NOMO-1 treated with DMSO at 0.1 percent for 48 hours (cell line): ENCODE results near the gene FSTL5.
A peak's percentile ranks its signal among the peaks of the same experiment; 100 is the strongest.
"Not testable (repeated sequence)": the region's sequence is repeated elsewhere in the genome, so short reads cannot be mapped to it uniquely, and the experiment has no call there.

Source experiments
- DNase-seq: peaks from one replicate; lab custom pipeline; 2025; ENCODE audit not compliant: unreplicated experiment; lab: John Stamatoyannopoulos, UW

Gene FSTL5

GRCh38 chr4:162163892-162164759, at the start of gene FSTL5:
TSS of gene FSTL5 (minus strand) at chr4:162164000. CDS start at chr4:162111396, 52,604 bp downstream.
- DNase-seq = peak; percentile 38

GRCh38 chr4:162209706-162210105, 45.9 kb upstream of the FSTL5 start:
- no peak for DNase-seq

- not testable (repeated sequence) for DNase-seq
Observed at GRCh38 chr4:162203478-162203877, 39.7 kb upstream of the FSTL5 start.

GRCh38 chr4:162201673-162202072, 37.9 kb upstream of the FSTL5 start:
- DNase-seq = no peak

GRCh38 chr4:162170509-162170908, 6.7 kb upstream of the FSTL5 start:
- peak; percentile 6 for DNase-seq

GRCh38 chr4:162164906-162165510, 1.2 kb upstream of the FSTL5 start:
- DNase-seq = no peak

- no peak for DNase-seq
Observed at GRCh38 chr4:162162672-162163071, 1.1 kb downstream of the FSTL5 start.

- DNase-seq = no peak
Observed at GRCh38 chr4:162157241-162157640, 6.6 kb downstream of the FSTL5 start.

- no peak for DNase-seq
Observed at GRCh38 chr4:162154862-162155540, 8.8 kb downstream of the FSTL5 start.

GRCh38 chr4:162151850-162152249, 11.9 kb downstream of the FSTL5 start:
- DNase-seq = no peak

- DNase-seq = no peak
Observed at GRCh38 chr4:162151386-162151785, 12.4 kb downstream of the FSTL5 start.

GRCh38 chr4:162149644-162150043, 14.2 kb downstream of the FSTL5 start:
- no peak for DNase-seq

- DNase-seq = no peak
Observed at GRCh38 chr4:162140051-162140683, 23.6 kb downstream of the FSTL5 start.

- no peak for DNase-seq
Observed at GRCh38 chr4:162139412-162139811, 24.4 kb downstream of the FSTL5 start.

- DNase-seq = no peak
Observed at GRCh38 chr4:162131256-162131655, 32.5 kb downstream of the FSTL5 start.

GRCh38 chr4:162126729-162127128, 37.1 kb downstream of the FSTL5 start:
- no peak for DNase-seq

- DNase-seq = no peak
Observed at GRCh38 chr4:162117051-162117450, 46.7 kb downstream of the FSTL5 start.

GRCh38 chr4:162116095-162116779, 47.6 kb downstream of the FSTL5 start:
- no peak for DNase-seq

GRCh38 chr4:162115333-162115732, 48.5 kb downstream of the FSTL5 start:
- no peak for DNase-seq

GRCh38 chr4:162111078-162111477, 52.7 kb downstream of the FSTL5 start:
- no peak for DNase-seq
